Right cardiac atrium (tissue), 5 donors: ENCODE measurements around the gene GRID2. TPM values are rescaled to one million over a fixed set of nuclear protein-coding genes. Genes with fewer than 3 reads are reported as not detected.

ENCODE experiments used
- ATAC-seq, 2 donors: fragments of 200-7000 bp; cut with Tn5 transposase; one replicate each; pipeline versions ENCODE4 v1.8.0 to v1.9.1; 2020; ENCODE audit warnings: moderate library complexity in 2 of 2, mild to moderate bottlenecking in 1 of 2
- DNase-seq, 3 donors: peaks; one replicate each; pipeline ENCODE4 v3.0.0-alpha.2; 2020
- H3K27ac ChIP-seq: one replicate; pipeline ENCODE4 v1.5.1; 2013; ENCODE audit warnings: mild to moderate bottlenecking, low read length, control low read depth, moderate library complexity
- H3K27me3 ChIP-seq: one replicate; pipeline ENCODE4 v1.6.1; 2013; ENCODE audit not compliant: control insufficient read depth, insufficient read depth
- H3K4me1 ChIP-seq: one replicate; pipeline ENCODE4 v1.6.1; 2013; ENCODE audit warnings: low read length; ENCODE audit not compliant: control insufficient read depth, insufficient read depth
- H3K4me3 ChIP-seq: one replicate; pipeline ENCODE4 v1.5.1; 2013; ENCODE audit warnings: low read length, control low read depth
- H3K9me3 ChIP-seq: one replicate; pipeline ENCODE4 v1.6.1; 2013; ENCODE audit warnings: low read length; ENCODE audit not compliant: control insufficient read depth
- WGBS: extraction: QIAGEN DNeasy Blood & Tissue Kit; methylation state at CpG from one replicate; pipeline ENCODE4 v1.1.7; 2013; 5-methylcytosine and 5-hydroxymethylcytosine counted together
- intact Hi-C, 4 donors: fragments of 100-400 bp; cut with DNase I; formaldehyde crosslinking; loops; one replicate each; pipeline versions ENCODE4 v1.11.0 to v1.14.0; 2022 to 2023
- polyA plus RNA-seq: library from polyadenylated mRNA; stranded (reverse); fragments of 200-250 nt; gene quantifications from one replicate; pipeline ENCODE4 v1.2.3, GENCODE V29; 2013
- total RNA-seq, 4 donors: library from RNA; stranded (reverse); fragmentation: NEBNext Ultra II Directional; extraction: Animal tissue kit (Norgen Biotek cat#: 25700); gene quantifications; one replicate each; pipeline ENCODE4 v1.2.1, GENCODE V29; 2021
- donor health status: healthy with polysubstance abuse.
- donor health status: DM: no; HTN: yes; CAD: no.
- donor health status: DM: no; HTN: no; CAD: no.
- donor health status: DM: no; HTN: yes; CAD: no; lungs with severe emphysema.
- donor health status: DM: yes; HTN: yes; CAD: no.

GRID2 gene
- total and polyA plus RNA-seq, 5 donors: 0.09 to 1.0 (median 0.47) TPM

DNA sequence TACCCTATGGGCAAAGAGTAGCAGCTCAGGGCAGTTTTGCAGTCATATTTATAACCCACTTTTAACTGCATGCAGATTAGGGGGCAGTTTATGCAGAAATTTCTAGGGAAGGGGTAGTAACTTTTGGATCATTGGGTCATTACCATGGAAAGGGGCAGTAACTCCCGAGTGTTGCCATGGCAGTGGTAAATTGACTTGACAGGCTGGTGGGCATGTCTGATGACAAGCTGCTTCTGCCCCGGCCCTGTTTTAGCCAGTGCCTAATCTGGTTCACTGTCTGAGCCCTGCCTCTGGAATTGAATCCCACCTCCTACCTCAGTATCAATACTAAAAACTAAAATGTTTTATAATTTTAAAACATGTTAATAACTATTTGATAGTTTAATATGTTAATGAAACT lies 1162.7 kb downstream of the GRID2 start:
- Histone ChIP-seq H3K4me1 (no peaks in the 10 kb centered on the region), H3K27ac (no peak overlapping the region), H3K9me3 (no peaks in the 10 kb centered on the region), H3K4me3 (no peak overlapping the region), H3K27me3 (no peaks in the 10 kb centered on the region)
- WGBS: 65% methylated on average over 2 of the region's 2 CpGs
- DNase-seq: no peak
- intact Hi-C loops: no loop called here
- ATAC-seq: no peak

- no peaks in the 10 kb centered on the region for H3K9me3 ChIP-seq
- WGBS: 59% methylated on average over 1 of the region's 1 CpG
- intact Hi-C loops: no loop called here
- no peak overlapping the region for H3K27ac ChIP-seq
- H3K4me3 ChIP-seq: no peak overlapping the region
- ATAC-seq (no peak), DNase-seq (no peak)
- H3K27me3 ChIP-seq: no peaks in the 10 kb centered on the region
- H3K4me1 ChIP-seq: no peaks in the 10 kb centered on the region
These were observed 1163.9 kb downstream of the GRID2 start for GRCh38 chr4:93467484-93468155.

DNA sequence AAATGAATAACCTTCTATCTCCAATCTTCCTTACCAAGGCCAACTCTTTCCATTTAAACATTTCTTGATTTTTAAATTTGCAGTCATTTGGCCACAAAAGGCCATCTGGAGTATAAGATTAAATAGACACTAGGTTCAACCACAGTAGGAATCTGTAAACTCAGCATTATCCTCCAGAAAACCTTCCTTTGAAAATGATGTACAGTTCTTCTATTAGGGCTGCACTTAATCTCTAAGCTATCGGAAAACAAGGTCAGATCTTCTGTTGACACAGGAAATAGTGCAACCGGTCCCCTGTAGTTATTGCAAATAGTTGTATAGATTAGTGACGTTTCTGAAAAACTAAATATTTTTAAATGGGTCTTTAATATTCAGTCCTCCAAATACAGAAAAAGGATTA lies 1165.8 kb downstream of the GRID2 start:
- intact Hi-C loops: no loop called here
- no peak for ATAC-seq
- WGBS: 44% methylated on average over 3 of the region's 3 CpGs

DNA sequence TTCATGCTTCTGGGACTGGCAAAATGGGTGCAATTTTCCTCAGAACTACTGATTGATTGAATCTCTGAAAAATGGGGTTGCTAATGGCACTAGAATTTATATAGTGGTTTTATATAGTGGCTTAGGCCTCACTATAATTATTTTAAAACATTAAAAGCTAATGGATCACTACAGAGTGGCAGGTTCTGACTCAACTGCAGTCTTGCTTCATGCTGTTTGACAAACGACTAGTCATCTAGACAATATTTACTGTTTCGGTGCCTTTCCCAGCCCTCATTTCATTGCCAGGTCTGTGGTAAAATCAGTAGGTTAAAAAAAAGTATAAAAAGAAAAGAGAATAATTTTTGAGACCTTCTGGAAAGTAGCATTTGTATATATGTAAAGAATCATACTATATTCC lies 1172.0 kb downstream of the GRID2 start:
- whole genome bisulfite sequencing: 77% methylated on average over 2 of the region's 2 CpGs
- no peaks in the 10 kb centered on the region for H3K4me1 ChIP-seq
- no peak for ATAC-seq
- H3K27ac ChIP-seq: no peak overlapping the region
- no peak for DNase-seq
- H3K27me3 ChIP-seq: no peaks in the 10 kb centered on the region
- H3K4me3 ChIP-seq: no peak overlapping the region
- no peaks in the 10 kb centered on the region for H3K9me3 ChIP-seq
- intact Hi-C loops: no loop called here

More for the DNA sequence above, 1165.8 kb downstream of the GRID2 start:
- no peaks in the 10 kb centered on the region for H3K27me3 ChIP-seq
- no peak overlapping the region for H3K4me3 ChIP-seq
- H3K9me3 ChIP-seq: no peaks in the 10 kb centered on the region
- DNase-seq: no peak
- H3K27ac ChIP-seq: no peak overlapping the region
- H3K4me1 ChIP-seq: no peaks in the 10 kb centered on the region

- Histone ChIP-seq H3K4me1 (no peaks in the 10 kb centered on the region), H3K27me3 (no peaks in the 10 kb centered on the region), H3K4me3 (no peak overlapping the region), H3K9me3 (no peaks in the 10 kb centered on the region), H3K27ac (no peak overlapping the region)
- ATAC-seq: no peak
- intact Hi-C loops: no loop called here
- 98% methylated on average over 1 of the region's 1 CpG for WGBS
- no peak for DNase-seq
These were observed 1175.0 kb downstream of the GRID2 start for GRCh38 chr4:93478805-93479204.

GRCh38 chr4:93480452-93480851 lies 1176.7 kb downstream of the GRID2 start:
- 86% methylated on average over 1 of the region's 1 CpG for WGBS
- Histone ChIP-seq H3K9me3 (no peaks in the 10 kb centered on the region), H3K4me3 (no peak overlapping the region), H3K27me3 (no peaks in the 10 kb centered on the region), H3K4me1 (no peaks in the 10 kb centered on the region), H3K27ac (no peak overlapping the region)
- DNase-seq (no peak), ATAC-seq (no peak)
- intact Hi-C loops: no loop called here

DNA sequence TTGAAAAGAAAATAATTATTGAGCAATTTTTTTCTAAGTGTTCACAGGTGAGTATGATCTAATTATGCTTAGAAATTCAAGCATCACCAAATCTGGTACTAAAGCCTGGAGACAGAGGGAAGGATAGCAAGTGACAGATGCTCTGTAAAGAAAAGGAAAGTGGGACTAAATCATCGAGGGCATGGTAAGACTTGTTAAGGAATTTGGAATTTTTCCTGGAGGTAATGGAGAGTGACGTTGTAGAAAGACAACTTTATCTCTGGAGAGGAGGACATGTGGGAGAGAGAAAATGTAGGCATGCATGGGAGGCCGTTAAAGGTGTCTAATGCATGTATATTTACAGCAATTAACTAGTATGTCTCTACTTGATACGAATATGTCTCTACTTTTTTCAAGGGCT lies 1191.6 kb downstream of the GRID2 start:
- intact Hi-C loops: no loop called here
- Histone ChIP-seq H3K27me3 (no peaks in the 10 kb centered on the region), H3K27ac (no peak overlapping the region), H3K9me3 (no peaks in the 10 kb centered on the region), H3K4me3 (no peak overlapping the region), H3K4me1 (no peaks in the 10 kb centered on the region)
- ATAC-seq (no peak), DNase-seq (no peak)
- 60% methylated on average over 4 of the region's 4 CpGs for WGBS

DNA sequence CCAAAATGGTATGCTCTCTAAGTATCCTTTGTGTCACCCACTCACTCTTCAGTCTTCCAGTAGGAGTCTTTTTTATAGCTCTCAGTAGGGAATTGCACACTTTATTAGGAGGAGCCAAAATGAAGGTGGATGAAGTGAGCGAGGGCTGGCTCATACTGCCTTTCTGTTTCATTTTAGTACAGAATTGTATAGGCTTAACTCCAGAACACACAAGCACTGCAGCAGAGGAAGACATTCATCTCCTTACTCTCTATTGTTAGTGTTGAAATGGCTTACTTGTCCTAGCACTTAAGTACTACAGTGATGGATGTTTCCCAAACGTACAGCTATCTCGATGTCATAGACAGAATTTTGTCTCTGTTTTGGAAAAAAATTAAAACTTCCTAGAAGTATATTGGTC lies 1197.5 kb downstream of the GRID2 start:
- Histone ChIP-seq H3K4me1 (no peaks in the 10 kb centered on the region), H3K9me3 (no peaks in the 10 kb centered on the region), H3K27me3 (no peaks in the 10 kb centered on the region), H3K27ac (no peak overlapping the region), H3K4me3 (no peak overlapping the region)
- intact Hi-C loops: no loop called here
- DNase-seq: no peak
- WGBS: 61% methylated on average over 3 of the region's 3 CpGs
- no peak for ATAC-seq

DNA sequence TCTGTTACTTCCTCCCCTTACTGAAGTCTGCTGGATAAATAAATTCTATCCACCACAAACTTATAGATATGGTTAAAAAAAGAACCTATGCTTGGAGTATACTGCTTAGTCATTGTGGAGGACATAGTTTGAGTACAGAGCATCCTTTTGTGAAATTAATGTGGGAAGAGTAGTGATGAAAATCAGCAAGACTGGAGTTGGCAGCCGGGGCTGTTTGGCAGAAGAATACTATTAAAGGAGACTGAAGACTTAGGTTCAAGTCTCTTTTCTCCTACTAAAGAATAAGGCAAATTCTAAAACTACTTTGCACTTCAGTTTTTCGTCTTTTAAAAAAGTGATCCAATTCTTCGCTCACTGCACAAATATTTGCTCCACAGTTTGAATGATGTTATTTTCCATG lies 1198.2 kb downstream of the GRID2 start:
- ATAC-seq: no peak
- no peak for DNase-seq
- 80% methylated on average over 3 of the region's 3 CpGs for WGBS
- no peaks in the 10 kb centered on the region for H3K4me1 ChIP-seq
- intact Hi-C loops: no loop called here
- H3K9me3 ChIP-seq: no peaks in the 10 kb centered on the region
- no peaks in the 10 kb centered on the region for H3K27me3 ChIP-seq
- H3K4me3 ChIP-seq: no peak overlapping the region
- H3K27ac ChIP-seq: no peak overlapping the region

- DNase-seq: no peak
- Histone ChIP-seq H3K27me3 (no peaks in the 10 kb centered on the region), H3K9me3 (no peaks in the 10 kb centered on the region), H3K4me1 (no peaks in the 10 kb centered on the region), H3K4me3 (no peak overlapping the region), H3K27ac (no peak overlapping the region)
- no peak for ATAC-seq
- intact Hi-C loops: no loop called here
- 67% methylated on average over 2 of the region's 2 CpGs for WGBS
These were observed 1199.2 kb downstream of the GRID2 start for GRCh38 chr4:93502991-93503390.

GRCh38 chr4:93513851-93514250 lies 1210.1 kb downstream of the GRID2 start:
- DNase-seq (no peak), ATAC-seq (no peak)
- Histone ChIP-seq H3K27me3 (no peaks in the 10 kb centered on the region), H3K4me3 (no peak overlapping the region), H3K27ac (no peak overlapping the region), H3K4me1 (no peaks in the 10 kb centered on the region), H3K9me3 (no peaks in the 10 kb centered on the region)
- 92% methylated on average over 2 of the region's 2 CpGs for WGBS
- intact Hi-C loops: no loop called here

DNA sequence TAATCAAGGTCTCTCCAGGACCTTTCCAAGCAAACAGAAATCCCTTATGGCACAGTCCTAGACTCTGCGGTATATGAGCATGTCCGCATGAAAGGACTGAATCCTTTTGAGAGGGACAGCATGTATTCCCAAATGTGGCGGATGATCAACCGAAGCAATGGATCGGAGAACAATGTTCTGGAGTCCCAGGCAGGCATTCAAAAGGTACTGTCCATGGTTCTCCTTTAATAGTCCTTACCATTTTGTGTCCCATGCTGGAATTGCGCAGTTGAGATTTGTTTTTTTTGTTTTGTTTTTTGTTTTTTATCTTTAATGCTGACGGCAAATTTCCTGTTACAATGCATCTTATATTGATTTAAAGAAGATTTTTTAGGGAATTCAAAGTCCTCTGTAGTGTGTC lies 1211.4 kb downstream of the GRID2 start:
- 94% methylated on average over 7 of the region's 7 CpGs for WGBS
- DNase-seq: no peak
- Histone ChIP-seq H3K4me3 (no peak overlapping the region), H3K9me3 (no peaks in the 10 kb centered on the region), H3K27ac (no peak overlapping the region), H3K27me3 (no peaks in the 10 kb centered on the region), H3K4me1 (no peaks in the 10 kb centered on the region)
- intact Hi-C loops: no loop called here
- no peak for ATAC-seq
